GM11168 (cell line): Measurements from ENCODE around the gene AGAP1.
"Not testable (repeated sequence)": the region's sequence is repeated elsewhere in the genome, so short reads cannot be mapped to it uniquely, and the experiment has no call there.

Source experiments
- in situ Hi-C: fragments of 300-500 bp; cut with MboI; formaldehyde crosslinking; loops from one replicate; pipeline ENCODE4 v1.12.0; 2022; ENCODE audit warnings: low sequenced_read_pairs; ENCODE audit not compliant: unreplicated experiment

AGAP1 gene

GRCh38 chr2:236124182-236124893 is 630.5 kb downstream of the AGAP1 start:
- in situ Hi-C loops = no loop called here

DNA sequence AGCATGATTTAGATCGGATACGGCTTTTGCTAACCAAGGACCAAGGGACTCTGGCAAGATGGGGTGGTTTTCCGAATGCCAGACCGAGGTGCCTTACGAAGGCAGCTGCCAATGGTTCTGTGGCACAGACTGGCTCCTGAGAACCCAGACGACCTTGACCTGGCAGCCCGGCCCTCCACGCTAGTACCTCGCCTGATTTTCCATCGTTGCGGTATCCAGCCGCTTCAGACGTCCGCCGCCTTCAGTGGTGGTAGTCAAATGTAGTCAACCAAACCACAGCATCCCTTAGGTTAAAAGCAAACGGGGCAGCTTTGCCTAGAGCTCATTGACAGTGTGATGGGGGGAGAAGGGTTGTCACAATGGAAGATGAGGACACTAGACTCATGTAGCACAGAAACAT is 631.7 kb downstream of the AGAP1 start:
- in situ Hi-C loops = no loop called here

DNA sequence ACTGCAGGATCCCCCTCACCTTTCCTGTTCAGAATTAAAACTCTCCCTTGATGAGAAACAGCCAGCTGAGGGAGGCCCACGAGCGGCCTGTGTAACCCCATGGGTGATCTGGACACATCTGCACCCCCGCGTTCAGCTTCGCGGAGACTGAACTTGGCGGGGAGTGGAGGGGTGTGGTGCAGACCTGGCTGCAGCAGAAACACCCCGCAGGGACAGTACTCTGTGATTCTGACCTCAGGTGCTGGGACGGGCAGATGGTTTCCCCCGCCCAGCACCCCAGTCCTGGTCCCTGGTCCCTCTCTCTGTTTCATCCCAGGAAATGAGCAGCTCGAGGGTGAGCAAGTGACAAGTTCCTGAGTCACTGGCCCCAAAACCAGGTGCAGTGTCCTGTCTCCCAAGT is 633.2 kb downstream of the AGAP1 start:
- in situ Hi-C loops = no loop called here

- in situ Hi-C loops = no loop called here
Observed at GRCh38 chr2:236128321-236128720, 634.5 kb downstream of the AGAP1 start.

DNA sequence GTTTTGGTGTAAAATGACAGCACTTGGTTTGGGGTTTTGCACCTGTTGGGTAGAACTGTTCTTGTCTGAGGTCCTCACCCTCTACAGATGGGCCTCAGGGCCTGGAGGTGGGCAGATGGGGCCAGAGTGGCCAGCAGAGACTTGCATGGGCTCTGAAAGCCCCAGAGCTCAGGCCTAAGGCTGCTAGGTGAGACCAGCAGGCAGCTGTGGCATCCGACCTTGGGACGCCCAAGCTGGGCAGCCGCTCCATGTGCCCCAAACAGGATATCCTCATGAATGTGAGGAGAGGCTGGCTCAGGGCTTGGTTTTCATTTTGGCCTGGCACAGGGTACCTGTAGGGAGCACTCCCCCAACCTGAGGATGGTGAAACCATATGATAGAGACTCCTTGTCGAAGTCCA is 636.1 kb downstream of the AGAP1 start:
- in situ Hi-C loops = no loop called here

- in situ Hi-C loops = no loop called here
Observed at GRCh38 chr2:236130349-236130998, 636.6 kb downstream of the AGAP1 start.

DNA sequence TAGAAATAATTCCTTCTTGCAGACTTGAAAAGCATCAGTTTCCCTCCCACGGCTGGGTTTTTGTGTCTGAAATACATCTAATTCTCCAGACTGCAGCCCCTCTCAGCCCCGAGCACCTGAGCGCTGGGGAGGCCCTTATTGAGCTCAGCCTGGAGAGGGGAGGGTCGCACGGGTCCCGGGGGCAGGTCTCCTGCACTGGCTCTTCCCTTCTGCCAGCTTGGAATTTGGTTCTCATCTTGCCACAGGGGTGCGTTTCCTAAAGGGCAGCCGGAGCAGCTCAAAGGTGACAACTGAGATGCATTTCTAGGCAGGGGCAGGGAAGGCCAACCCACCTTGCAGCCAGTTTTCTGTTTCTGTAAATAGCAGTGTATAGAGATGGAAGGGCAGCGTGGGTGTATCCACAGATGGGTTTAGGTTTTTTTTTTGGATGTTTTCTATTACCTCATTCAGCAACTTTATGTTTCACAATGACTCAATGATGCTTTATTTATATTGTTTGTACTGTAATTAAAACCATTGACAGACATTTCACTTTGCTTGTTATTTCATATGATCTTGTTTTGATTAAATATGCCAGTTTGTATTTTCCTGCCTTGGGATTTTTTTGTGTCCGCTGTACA is 637.3 kb downstream of the AGAP1 start:
- in situ Hi-C loops = no loop called here

- in situ Hi-C loops = no loop called here
Observed at GRCh38 chr2:236133410-236134012, 639.7 kb downstream of the AGAP1 start.

DNA sequence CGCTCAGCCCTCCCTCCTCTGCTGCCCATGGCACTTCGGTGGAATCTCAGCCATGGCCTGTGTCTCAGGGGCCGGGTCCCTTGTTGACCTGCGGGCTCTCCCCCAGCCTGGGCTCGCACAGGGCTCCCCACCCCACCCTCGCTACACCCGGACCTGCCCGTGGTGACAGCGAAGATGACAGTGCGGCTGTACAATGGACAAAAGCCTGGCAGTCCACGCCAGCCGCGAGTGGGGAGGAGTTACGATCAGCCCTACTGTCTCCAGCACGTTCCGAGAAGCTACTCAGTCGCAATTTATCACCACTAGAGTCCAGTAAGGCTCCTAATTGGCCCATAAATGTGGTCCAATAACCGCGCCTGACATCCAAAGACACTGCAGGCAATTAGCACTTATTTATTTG is 642.7 kb downstream of the AGAP1 start:
- in situ Hi-C loops = no loop called here

- in situ Hi-C loops = no loop called here
Observed at GRCh38 chr2:236137066-236137465, 643.2 kb downstream of the AGAP1 start.

- in situ Hi-C loops = not testable (repeated sequence)
Observed at GRCh38 chr2:236141616-236142015, 647.8 kb downstream of the AGAP1 start.

DNA sequence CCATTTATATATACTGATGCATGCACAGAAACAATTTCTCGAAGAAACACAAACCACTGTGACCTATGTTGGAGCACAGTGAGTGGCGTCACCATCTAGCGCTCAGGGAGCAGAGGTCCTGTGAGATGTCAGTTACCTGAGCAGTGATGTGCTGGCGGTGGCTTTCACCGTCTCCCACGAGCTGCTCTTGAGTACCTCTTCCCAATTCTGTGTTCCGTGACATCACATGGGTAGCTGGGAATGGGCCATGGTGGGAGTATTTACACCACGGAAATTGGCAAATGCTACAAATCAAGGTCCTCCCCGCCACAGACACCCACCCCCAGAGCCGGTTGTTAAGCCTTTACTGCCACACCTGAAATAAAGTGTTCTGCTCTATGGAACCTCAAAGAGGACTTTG is 650.0 kb downstream of the AGAP1 start:
- in situ Hi-C loops = no loop called here

DNA sequence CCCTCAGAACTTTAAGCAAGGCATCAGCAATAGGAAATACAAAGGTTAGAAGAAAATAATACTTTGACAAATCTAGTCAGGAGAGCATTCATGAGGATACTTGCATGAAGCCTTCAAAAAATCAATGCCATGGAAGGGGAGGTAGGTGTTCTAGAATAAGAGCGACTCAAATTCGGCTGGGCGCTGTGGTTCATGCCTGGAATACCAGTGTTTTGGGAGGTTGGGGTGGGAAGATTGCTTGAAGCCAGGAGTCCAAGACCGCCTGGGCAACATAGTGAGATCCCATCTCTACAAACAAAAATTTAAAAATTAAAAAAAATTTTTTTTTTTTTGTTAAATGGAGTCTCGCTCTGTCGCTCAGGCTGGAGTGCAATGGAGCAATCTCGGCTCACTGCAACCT is 652.6 kb downstream of the AGAP1 start:
- in situ Hi-C loops = no loop called here

GRCh38 chr2:236155406-236155805 is 661.6 kb downstream of the AGAP1 start:
- in situ Hi-C loops = no loop called here

- in situ Hi-C loops = no loop called here
Observed at GRCh38 chr2:236156095-236156859, 662.4 kb downstream of the AGAP1 start.

DNA sequence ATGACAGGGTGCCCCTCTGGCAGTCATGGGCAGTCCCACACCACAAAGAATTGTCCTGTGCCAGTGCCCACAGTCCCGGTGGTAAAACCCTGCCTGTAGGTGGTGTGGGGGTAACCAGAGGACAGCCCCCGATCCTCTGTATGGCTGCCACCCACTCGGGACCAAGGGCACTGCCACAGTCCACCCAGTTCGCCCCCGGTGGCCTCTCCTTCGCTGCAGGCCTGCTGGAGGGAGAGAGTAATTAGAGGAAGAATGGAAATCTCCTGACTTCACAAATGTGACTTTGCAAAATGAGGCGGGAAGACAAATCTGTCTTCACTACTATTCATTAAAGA is 663.0 kb downstream of the AGAP1 start:
- in situ Hi-C loops = no loop called here

- in situ Hi-C loops = no loop called here
Observed at GRCh38 chr2:236157366-236157765, 663.5 kb downstream of the AGAP1 start.

DNA sequence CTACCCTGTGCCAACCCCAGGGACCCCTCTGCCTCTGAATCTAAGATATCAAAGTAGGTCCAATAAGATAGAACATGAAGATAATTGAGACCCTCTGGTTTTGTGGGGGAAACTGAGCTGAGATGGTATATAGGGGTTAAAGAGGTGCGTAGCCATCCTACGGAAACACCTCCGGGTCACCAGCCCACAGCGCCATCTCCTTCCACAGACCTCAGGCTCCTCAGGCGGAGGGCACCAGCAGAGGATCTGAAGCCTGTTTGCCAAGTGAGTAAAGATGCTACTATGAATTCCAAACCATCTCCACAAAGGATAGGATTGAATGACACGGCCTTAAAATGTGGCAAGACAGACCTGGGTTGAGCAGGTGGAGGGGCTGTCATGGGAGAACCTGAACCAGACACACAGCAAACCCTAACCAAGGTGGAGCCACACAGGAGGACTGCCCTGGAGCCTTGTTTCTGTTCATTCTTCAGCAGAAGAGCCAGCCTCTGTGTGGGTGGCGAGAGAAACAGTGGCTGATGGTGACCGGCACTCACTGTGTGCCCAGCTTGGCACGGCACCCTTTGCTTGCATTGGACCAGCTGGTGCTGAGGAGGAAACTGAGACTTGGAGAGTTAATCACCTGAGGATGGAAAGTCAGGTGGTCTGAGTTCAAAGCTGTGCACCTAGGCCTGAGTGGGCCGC is 664.1 kb downstream of the AGAP1 start:
- in situ Hi-C loops = no loop called here

GRCh38 chr2:236158969-236159777 is 665.3 kb downstream of the AGAP1 start:
- in situ Hi-C loops = no loop called here
